UCSD-AML1 (cell line): ENCODE measurements around the gene TRAPPC4.
A peak's percentile ranks its signal among the peaks of the same experiment; 100 is the strongest.
"Not testable (repeated sequence)": the region's sequence is repeated elsewhere in the genome, so short reads cannot be mapped to it uniquely, and the experiment has no call there.

Experiments
- DNase-seq: peaks from one replicate; lab custom pipeline; 2025; ENCODE audit not compliant: unreplicated experiment; lab: John Stamatoyannopoulos, UW

Gene TRAPPC4

GRCh38 chr11:119012629-119013170, 5.9 kb upstream of the TRAPPC4 start:
- no peak for DNase-seq

DNA sequence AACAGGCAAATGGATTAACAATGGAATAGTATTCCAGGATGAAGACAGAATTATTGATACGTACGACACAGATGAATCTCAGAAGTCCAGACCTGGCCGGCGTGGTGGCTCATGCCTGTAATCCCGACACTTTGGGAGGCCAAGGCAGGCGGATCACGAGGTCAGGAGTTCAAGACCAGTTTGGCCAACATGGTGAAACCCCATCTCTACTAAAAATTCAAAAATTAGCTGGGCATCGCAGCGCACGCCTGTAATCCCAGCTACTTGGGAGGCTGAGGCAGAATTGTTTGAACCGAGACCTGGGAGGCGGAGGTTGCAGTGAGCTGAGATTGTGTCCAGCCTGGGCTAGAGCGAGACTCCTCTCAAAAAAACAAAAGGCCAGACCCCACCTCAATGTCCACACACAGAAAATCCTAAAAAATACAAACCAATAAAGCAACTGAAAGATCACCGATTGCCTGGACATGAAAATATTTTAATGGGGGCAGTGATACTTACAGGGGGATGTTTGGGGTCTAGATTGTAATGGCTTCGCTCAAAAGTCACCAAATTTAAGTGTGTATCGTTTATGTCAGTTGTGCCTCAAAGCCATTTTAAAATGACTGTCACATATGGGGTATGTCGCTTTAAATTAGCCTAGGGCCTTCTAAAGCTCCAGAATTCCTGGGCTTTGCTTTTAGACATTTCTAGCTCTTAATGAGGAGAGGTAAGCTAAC, 4.2 kb upstream of the TRAPPC4 start:
- DNase-seq: no peak

DNA sequence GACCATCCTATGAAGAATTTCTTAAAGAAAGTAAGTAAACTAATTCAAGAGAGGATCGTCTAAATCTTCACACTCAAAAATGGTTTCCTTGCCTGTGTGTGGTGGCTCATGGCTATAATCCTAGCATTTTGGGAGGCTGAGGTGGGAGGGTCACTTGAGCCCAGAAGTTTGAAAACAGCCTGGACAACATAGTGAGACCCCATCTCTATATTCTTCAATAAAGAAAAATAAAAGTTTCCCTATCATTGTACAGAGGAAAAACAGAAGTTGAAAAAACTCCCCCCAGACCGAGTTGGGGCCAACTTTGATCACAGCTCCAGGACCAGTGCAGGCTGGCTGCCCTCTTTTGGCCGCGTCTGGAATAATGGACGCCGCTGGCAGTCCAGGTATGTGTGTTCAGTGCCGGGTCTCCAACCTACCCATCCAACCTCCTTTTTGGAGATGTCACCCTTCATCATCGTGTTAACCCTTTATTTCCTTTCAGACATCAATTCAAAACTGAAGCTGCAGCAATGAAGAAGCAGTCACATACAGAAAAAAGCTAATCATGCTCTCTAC, 3.4 kb upstream of the TRAPPC4 start:
- no peak for DNase-seq

- no peak for DNase-seq
Observed at GRCh38 chr11:119016216-119017009, 2.2 kb upstream of the TRAPPC4 start.

- not testable (repeated sequence) for DNase-seq
Observed at GRCh38 chr11:119017377-119017776, 1.2 kb upstream of the TRAPPC4 start.

- no peak for DNase-seq
Observed at GRCh38 chr11:119019996-119020395, 1.4 kb downstream of the TRAPPC4 start.

DNA sequence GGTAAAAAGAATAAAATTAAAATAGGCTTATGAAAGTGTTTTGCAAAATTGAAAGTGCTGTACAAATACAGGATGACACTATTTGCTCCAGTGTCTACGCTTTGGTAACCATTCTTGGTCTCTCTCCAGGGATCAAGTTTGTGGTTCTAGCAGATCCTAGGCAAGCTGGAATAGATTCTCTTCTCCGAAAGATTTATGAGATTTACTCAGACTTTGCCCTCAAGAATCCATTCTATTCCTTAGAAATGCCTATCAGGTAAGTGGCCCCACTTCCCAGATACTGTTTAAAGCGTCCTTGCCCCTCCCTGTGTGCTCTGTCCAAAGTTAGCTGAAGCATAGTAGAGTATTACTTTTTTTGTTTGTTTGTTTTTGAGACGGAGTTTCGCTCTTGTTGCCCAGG, 3.1 kb downstream of the TRAPPC4 start:
- no peak for DNase-seq

DNA sequence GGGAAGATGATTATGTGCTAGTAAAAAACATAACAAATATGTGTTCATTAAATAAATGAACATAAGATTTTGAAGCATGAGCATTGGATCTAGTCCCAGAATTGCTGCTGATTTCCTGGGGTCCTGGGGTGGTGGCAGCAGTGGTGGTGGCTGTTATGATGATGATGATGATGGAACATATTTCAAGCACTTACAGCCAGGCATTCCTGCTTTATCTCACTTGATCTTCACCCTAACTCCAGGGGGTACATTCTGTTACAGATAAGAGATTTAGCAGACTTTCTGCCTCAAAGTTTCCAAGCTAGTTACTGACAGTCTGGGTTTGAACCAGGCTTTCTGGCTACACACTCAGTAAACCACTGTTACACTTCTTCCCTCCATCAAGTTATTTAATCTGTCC, 5.2 kb downstream of the TRAPPC4 start:
- DNase-seq: no peak

GRCh38 chr11:119024430-119025098, 6.0 kb downstream of the TRAPPC4 start:
- no peak for DNase-seq

DNA sequence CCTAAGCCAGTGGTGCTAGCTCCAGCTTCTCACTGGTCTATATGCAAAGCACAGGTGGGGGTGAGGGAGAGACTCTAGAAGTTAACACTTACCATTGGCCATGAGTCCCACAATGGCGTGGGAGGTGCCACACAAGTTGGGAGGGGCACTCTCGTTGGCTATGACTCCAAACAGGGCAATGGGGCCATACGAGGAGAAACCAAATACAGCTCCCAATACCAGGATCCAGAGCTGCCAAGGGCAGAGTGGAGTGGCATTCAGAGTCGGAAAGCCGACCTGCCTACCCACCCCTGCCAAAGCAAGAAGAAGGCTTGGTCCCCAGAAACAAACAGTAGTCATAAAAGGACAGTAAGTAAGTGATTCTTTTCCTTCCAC, 6.5 kb downstream of the TRAPPC4 start:
- DNase-seq: no peak

DNA sequence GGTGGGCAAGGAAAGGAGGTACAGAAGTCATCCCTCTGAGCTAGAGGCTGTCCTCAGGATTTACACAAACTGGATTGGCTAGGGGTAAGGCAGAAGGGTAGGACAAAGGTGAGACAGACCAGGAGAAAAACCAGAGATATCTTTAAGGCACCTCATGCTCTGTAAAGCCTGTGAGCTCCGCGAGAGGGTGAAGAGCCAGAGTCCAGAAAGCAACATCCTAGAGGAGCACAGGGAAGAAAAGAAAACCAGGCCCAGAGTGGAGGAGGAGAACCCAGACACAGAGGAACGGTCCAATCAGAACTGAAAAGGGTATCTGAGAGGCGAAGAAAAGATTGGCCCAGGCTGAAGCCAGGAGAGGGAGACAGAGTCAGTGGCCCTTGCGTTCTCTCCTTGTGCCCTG, 7.0 kb downstream of the TRAPPC4 start:
- DNase-seq: no peak

- no peak for DNase-seq
Observed at GRCh38 chr11:119025978-119026766, 7.6 kb downstream of the TRAPPC4 start.

DNA sequence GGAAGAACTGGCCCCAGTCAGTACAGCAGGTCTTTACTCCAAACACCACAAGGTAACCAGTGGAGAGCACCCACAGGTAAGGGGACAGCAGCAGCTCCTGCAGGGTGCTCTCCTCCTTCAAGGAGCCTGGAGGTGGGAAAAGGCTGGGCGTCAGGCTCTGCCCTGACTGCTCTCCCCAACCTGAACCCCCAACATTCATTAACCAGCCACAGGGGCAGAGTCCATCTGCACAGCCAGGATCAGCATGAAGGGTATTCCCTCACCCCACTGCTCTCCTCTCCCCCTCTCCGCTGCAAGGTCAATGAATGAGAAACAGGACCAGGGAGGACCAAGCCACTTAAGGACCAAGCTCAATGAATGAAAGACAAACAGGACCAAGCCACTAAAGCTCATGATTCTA, 8.4 kb downstream of the TRAPPC4 start:
- no peak for DNase-seq

- DNase-seq: no peak
Observed at GRCh38 chr11:119027561-119028345, 9.2 kb downstream of the TRAPPC4 start.

DNA sequence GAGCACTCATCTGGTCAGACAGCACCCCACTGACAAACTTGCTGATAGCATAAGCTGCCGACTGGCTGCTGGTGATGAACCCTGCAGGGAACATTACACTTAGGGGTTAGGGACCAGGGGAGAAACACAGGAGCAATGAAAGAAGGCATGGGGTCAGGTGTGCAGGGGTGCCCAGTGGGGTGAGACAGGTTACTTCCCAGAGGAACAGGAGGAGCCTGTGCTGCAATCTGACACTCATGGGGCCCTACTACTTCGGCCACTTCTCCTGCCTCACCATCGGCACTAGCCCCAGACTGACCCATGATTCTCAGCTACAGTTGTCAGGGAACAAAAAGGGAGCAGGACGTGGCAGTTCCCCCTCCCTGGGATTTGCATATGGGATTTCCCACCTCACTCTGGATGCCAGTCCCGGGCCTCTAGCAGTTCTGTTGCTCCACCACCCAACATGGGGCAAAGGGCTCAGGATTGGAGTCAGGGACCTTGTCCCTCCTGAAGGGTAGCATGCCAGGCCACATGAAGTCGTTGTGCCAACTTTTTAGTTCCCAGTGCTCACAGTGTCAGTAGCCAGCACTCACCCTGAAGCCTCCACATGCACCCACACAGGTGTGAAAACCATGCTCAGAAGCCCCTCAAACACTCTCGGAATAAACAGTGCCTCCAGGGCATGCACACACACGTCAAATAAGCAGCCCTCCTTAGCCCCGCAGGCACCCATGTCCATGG, 9.9 kb downstream of the TRAPPC4 start:
- no peak for DNase-seq

- no peak for DNase-seq
Observed at GRCh38 chr11:119029069-119029339, 10.4 kb downstream of the TRAPPC4 start.

DNA sequence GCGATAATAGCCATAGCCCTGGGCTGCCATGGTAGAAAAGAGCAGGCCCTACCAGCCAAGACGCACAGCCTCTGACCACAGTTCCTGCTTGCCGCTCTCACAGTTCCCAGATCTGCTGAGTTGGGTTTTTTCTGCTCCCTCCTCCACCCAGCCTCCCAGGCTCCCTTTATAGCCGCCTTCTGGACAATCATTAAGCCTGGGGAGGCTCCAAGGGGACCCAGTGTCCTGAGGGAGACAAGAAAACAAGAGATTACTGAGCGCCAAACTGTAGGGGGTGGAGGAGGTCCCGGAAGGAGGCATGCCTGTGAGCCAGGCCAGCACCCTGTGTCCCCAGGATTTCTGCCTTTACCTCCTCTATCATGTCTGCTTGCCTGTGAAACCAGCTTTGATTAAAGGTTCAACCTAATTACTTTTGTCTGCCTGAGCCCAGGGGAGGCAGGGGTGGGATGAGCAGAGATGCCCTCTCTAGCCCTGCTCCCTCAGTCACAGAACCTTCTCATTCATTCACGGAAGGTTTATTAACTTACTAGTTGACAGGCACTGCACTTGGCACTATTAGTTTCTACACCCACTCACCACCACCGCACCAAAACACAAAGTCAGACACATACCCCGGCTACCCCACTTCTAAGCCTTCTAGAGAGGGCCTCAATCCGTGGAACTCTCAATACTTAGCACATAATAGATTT, 10.9 kb downstream of the TRAPPC4 start:
- DNase-seq: peak; percentile 29

- no peak for DNase-seq
Observed at GRCh38 chr11:119030029-119030328, 11.4 kb downstream of the TRAPPC4 start.
